ENCODE results near the gene PRKN. TPM values are rescaled to one million over a fixed set of nuclear protein-coding genes. Genes with fewer than 3 reads are reported as not detected.

The PRKN gene
- total RNA-seq, 1 donor from 2014 or later, result 25.5 TPM

DNA sequence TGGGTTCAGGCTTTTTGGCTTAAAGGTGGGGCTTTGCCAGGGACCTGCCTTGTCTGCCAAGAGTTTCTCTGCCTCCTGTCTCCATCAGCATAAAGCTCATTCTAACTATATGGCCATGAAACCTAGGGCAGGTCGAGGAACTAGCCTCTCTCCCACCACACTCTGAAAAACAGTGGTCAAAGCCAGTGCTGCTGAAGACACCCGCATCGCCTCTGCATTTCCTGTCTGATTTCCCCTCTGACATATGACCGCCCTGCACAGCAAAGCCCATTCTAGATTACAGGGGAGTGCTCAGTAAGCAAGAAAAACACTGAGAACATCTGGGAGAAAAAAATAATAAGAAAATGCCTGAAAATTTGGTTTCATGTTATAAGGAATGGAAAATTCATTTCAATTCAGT, 573.6 kb downstream of the PRKN start:
- Histone ChIP-seq H3K4me1 (peaks cover 8% of the 10 kb centered on the region), H3K27me3 (ENCODE audit: low read depth) (no peaks in the 10 kb centered on the region), H3K9me3 (replicated peaks) (peaks cover 9% of the 10 kb centered on the region), H3K36me3 (no peaks in the 10 kb centered on the region), H3K27ac (replicated peaks) (no peak overlapping the region), H3K4me3 (no peak overlapping the region)
- no peak for DNase-seq
- TF ChIP-seq, protein P1, sequence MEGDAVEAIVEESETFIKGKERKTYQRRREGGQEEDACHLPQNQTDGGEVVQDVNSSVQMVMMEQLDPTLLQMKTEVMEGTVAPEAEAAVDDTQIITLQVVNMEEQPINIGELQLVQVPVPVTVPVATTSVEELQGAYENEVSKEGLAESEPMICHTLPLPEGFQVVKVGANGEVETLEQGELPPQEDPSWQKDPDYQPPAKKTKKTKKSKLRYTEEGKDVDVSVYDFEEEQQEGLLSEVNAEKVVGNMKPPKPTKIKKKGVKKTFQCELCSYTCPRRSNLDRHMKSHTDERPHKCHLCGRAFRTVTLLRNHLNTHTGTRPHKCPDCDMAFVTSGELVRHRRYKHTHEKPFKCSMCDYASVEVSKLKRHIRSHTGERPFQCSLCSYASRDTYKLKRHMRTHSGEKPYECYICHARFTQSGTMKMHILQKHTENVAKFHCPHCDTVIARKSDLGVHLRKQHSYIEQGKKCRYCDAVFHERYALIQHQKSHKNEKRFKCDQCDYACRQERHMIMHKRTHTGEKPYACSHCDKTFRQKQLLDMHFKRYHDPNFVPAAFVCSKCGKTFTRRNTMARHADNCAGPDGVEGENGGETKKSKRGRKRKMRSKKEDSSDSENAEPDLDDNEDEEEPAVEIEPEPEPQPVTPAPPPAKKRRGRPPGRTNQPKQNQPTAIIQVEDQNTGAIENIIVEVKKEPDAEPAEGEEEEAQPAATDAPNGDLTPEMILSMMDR (IDR thresholded peaks at IDR 0.05; ENCODE audit: borderline replicate concordance), result no peak
- intact Hi-C loops (cut with micrococcal nuclease), result no loop called here

DNA sequence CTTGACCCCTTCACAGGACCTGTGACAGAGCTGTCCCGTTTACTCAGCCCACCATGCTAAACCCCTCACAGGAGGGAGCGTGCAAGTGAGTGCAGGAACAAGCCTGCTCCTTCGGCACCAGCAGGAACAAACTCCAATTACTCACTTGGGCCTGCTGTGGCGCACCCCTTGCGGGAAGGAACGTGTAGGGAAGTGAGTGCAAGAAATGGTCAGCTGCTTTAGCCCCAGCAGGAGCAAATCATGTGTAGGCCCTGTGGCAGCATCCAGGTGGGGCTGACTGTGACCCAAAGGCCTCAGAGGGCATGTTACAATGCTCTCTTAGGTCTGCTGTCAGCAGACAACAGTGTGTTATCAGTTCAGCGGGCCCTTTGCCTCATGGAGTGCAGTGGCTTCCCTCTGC, 574.4 kb downstream of the PRKN start:
- H3K27me3 ChIP-seq (ENCODE audit: low read depth), result no peaks in the 10 kb centered on the region
- no peak overlapping the region for H3K4me3 ChIP-seq
- intact Hi-C loops (cut with micrococcal nuclease), result no loop called here
- no peak overlapping the region for H3K27ac ChIP-seq (replicated peaks)
- TF ChIP-seq, protein P1 (IDR thresholded peaks at IDR 0.05; ENCODE audit: borderline replicate concordance), result no peak
- no peak for DNase-seq
- peaks cover 8% of the 10 kb centered on the region for H3K4me1 ChIP-seq
- no peaks in the 10 kb centered on the region for H3K36me3 ChIP-seq
- H3K9me3 ChIP-seq (replicated peaks), result peaks cover 9% of the 10 kb centered on the region

DNA sequence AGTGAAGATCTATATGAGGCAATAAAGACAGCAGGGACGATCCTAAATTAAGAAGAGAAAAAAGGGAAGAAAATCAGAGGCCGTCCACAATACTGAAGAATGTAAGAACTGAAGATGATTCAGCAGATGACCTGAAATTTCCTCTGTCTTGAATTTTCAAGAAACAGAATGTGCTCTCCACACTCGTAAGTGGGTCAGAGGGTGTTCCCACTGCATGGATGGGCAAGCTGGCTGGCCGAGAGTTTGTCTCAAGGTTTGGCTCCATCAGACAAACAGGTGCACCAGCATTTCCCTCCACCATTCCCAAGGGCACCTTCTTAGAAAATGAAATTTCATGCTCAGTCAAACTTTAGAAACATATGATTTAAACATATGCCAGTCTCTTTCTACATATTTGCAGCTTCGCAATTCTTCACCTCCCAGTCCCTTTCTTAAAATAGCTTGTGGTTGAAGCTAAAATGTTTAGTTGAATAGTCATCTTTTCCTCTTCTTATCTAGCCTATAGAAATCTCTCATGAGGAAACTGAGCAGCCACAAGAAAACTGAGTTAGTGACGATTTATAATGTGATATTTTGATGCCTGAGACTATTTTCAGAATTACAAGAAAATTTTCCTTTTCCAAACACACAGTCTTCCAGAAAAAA, 576.4 kb downstream of the PRKN start:
- H3K9me3 ChIP-seq (replicated peaks), result peaks cover 9% of the 10 kb centered on the region
- no peak for DNase-seq
- H3K27me3 ChIP-seq (ENCODE audit: low read depth), result no peaks in the 10 kb centered on the region
- intact Hi-C loops (cut with micrococcal nuclease), result no loop called here
- H3K27ac ChIP-seq (replicated peaks), result no peak overlapping the region
- H3K36me3 ChIP-seq, result no peaks in the 10 kb centered on the region
- peaks cover 8% of the 10 kb centered on the region for H3K4me1 ChIP-seq
- TF ChIP-seq, protein P1 (IDR thresholded peaks at IDR 0.05; ENCODE audit: borderline replicate concordance), result no peak
- H3K4me3 ChIP-seq, result no peak overlapping the region

DNA sequence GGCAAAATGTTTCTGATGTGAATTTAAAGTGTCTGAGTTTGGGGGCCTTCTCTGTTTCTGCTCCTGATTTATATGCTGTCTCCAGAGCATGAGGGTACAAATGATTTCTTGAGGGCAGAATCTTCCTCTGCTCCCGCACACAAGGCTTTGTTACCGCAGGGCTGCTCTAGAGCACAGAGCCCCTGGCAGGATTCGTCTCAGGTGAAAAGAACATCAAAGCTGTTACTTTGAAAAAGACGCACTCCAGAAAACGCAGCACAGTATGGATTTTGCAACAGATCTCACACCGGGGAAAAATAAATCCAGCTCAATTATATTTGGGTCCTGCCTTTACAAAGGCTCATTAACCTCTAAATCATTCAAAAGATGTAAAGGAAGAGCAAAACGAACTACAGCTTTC, 577.3 kb downstream of the PRKN start:
- H3K9me3 ChIP-seq (replicated peaks), result peaks cover 9% of the 10 kb centered on the region
- H3K27me3 ChIP-seq (ENCODE audit: low read depth), result no peaks in the 10 kb centered on the region
- H3K4me1 ChIP-seq, result peaks cover 8% of the 10 kb centered on the region
- no peak overlapping the region for H3K4me3 ChIP-seq
- TF ChIP-seq, protein P1 (IDR thresholded peaks at IDR 0.05; ENCODE audit: borderline replicate concordance), result no peak
- H3K27ac ChIP-seq (replicated peaks), result no peak overlapping the region
- no peak for DNase-seq
- H3K36me3 ChIP-seq, result no peaks in the 10 kb centered on the region
- intact Hi-C loops (cut with micrococcal nuclease), result no loop called here

DNA sequence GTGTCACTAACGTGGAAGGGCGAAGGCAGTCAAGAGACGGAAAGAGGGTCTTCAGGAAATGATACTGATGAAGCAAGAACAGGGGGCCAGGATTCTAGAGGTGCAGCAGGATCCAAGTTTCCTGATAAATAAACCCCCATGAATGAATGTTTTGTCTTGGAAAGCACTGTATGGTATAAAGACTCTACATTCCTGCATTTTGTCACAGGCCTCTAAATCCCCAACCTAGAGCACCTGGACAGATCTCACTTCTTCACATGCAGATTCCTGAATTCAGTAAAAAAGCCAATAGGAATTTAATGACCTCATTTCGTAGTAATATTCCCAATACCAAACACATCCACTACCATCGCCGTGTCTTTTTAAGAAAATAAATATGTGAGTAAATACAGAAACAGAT, 577.8 kb downstream of the PRKN start:
- Histone ChIP-seq H3K27me3 (ENCODE audit: low read depth) (no peaks in the 10 kb centered on the region), H3K4me3 (no peak overlapping the region), H3K27ac (replicated peaks) (no peak overlapping the region), H3K9me3 (replicated peaks) (peaks cover 9% of the 10 kb centered on the region), H3K36me3 (no peaks in the 10 kb centered on the region), H3K4me1 (peaks cover 8% of the 10 kb centered on the region)
- DNase-seq, result no peak
- TF ChIP-seq, protein P1 (IDR thresholded peaks at IDR 0.05; ENCODE audit: borderline replicate concordance), result no peak
- intact Hi-C loops (cut with micrococcal nuclease), result no loop called here
